GM21367 (cell line): ENCODE data around the gene PHLDA2.

Experiments
- ATAC-seq: cut with Tn5 transposase; IDR thresholded peaks from one replicate; pipeline ENCODE4 v1.9.1; 2021; ENCODE audit not compliant: unreplicated experiment

The PHLDA2 gene

DNA sequence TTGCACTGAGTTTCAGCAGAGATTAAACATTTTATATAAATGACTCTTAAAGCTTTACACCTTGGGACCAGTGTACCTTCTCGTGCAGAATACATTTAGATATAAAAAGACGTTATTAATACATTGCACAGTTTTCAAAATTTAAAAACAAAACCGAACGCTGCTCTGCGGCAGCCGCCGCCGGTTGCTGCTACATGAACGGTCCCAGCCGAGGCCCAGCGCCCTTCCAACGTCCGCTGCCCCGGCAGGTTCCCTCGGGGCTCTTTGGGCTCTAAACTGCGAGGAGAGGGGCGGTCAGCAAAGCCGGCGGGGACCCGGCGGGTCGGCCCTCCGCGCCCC, 45.6 kb downstream of the PHLDA2 start:
- no peak for ATAC-seq

DNA sequence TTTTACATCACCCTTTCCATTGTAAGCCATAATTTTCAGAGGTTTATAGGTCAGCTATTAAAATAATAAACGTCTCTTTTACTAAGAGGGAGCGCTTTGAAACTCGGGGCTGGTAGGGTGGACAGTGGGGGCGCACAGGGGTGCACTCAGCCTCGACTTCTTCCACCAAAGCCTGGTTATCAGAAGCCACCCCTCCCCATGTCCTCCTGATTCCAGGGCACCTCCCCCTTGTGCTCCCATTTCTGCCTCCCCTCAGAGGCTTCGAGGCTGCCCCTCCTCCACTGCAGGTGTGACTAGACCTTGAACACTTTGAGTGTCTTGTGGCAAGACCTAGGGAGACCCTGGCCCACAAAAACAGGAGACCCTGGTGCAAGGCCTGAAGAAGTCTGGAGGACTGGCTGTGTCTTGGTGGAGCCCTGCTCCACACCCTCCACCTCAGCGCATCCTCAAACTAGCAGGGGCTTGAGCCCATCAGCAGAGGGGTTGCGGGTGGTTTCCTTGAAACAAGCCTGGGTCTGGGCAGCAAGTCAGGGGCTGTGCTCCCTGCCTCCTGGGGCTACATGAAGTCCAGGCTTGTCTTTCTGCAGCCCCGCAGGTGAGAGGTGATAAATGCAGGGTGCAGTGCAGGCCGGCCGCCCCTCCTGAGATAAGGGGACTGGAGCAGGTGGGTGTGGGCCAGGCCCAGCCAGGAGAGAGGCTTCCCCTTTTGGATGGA, 46.7 kb downstream of the PHLDA2 start:
- ATAC-seq = no peak

DNA sequence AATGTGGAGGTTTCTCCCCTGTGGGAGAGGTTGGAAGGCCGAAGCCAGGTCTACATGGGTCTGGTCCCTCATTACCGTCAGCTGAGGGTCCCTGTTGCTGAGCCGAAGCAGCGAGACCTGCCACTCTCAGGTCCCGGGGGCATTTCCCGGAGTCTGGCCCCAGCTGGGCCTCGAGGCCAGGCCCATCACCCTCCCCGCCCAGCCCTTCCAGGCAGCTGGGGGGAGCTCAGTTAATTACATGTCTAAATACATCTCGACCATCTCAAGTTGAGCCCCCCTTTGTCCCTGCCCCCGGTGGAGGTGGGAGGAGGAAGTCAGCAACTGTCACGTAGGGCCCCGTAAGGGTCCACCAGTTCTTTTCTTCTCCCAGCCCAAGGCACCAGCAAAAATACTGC, 47.2 kb downstream of the PHLDA2 start:
- ATAC-seq = no peak

DNA sequence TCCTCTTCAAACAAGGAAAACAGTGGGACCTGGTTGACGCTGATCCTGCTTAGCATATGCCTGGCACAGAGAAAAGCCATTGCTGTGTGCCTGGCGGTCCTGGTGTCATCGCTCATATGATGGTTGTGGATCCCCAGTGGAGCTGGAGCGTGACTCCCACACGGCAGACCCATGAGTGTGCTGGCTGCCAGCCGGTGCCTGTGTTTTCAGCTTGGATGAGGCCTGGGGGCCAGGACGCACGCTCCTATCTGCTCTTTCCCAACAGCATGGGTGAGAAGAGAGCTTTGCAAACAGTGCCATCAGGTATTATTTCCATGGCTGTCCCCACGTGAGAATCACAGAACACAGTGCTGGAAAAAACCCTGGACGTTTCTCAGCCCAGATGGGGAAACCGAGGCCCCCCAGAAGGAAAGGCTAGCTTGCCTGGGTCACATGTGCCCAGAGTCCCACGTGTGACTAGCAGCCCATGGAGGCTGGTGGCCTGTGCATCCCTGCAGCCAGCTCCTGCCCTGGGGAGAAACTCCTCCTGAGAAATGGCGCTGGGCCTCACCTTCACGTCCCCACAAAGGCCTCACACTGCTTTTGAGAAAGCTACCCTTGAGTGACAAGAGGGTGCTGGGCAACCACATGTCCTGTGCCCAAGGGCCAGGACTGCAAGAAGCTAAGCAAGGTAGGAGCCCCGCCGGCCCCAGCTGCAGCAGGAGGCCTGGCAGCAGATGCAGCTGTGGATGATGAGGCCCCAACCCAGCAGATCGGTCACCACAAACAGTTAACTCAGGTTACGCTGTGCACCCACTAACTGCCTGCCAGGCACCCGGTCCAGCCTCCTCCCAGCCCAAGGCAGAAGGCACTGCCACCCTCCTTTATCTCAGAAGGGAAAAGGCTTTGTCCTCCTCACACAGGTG, 47.9 kb downstream of the PHLDA2 start:
- ATAC-seq = no peak

DNA sequence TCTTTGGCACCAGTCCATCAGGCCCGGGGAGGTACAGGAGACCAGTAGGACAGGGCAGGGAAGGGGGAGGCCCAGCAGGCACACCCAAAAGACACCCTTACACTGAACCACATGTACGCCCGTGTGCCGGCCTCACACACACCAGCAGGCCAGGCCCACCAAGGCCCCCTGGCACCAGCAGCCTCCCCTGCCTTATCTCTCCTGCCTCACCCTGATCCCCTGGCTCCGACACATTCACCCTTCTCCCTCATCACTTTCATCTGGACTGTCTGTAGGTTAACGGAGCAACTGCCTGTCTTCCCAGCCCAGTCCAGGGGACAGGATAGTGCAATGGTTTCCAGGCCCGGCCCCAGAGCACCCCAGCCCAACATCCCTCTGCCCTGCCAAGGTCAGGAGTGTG, 48.6 kb downstream of the PHLDA2 start:
- ATAC-seq = no peak

DNA sequence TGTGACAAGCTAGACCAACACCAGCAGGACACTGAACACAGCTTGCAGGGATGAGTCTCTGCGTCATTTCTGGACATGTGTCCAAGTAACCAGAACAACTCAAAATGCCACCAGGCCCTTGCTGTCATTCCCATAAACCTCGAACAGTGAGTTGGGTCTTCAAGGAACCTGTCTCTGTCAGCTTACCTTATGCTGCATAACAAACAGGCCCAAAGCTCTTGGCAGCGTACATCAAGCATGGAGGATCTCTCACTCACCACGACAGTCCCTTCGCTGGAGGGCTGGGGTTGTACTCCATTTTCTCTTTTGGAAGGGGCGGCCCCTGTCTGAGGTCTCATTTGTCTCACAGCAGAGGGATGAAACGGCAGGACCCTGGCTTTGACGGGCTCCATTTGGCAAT, 50.4 kb downstream of the PHLDA2 start:
- no peak for ATAC-seq
